CD14-positive monocyte (primary cell): ENCODE measurements around the gene PRMT5. TPM values are rescaled to one million over a fixed set of nuclear protein-coding genes. Genes with fewer than 3 reads are reported as not detected.

Experiments used
- DNase-seq, 3 donors: peaks; one replicate each; pipeline ENCODE4 v3.0.0-alpha.2; 2011 to 2022
- H2AFZ ChIP-seq: 2 replicates; pipeline ENCODE4 v1.6.0; 2012; ENCODE audit warnings: mild to moderate bottlenecking, low read depth, low read length, inconsistent platforms; ENCODE audit not compliant: insufficient read depth, poor library complexity, severe bottlenecking
- H3K27ac ChIP-seq, 2 donors: 1 replicate in 1 of 2; 2 replicates in 1 of 2; pipeline ENCODE4 v1.5.1; 2012 to 2013; ENCODE audit warnings: low read length in 2 of 2, control low read depth in 1 of 2, inconsistent platforms in 1 of 2, low read depth in 1 of 2, mild to moderate bottlenecking in 1 of 2
- H3K27me3 ChIP-seq, 2 donors: one replicate each; pipeline versions ENCODE4 v1.6.0 to v1.6.1; 2011 to 2013; ENCODE audit warnings: low read length in 2 of 2; ENCODE audit not compliant: control insufficient read depth in 2 of 2, insufficient read depth in 2 of 2
- H3K36me3 ChIP-seq, 2 donors: replicated peaks in 1 of 2; 1 replicate in 1 of 2; 2 replicates in 1 of 2; pipeline versions ENCODE4 v1.5.1 to v1.6.1; 2012 to 2013; ENCODE audit warnings: low read length in 2 of 2, control low read depth in 1 of 2, inconsistent platforms in 1 of 2, mild to moderate bottlenecking in 1 of 2; ENCODE audit not compliant: insufficient read depth in 2 of 2, control insufficient read depth in 1 of 2
- H3K4me1 ChIP-seq, 2 donors: 1 replicate in 1 of 2; 2 replicates in 1 of 2; pipeline versions ENCODE4 v1.5.1 to v1.6.1; 2012 to 2013; ENCODE audit warnings: low read length in 2 of 2, control low read depth in 1 of 2, inconsistent platforms in 1 of 2, mild to moderate bottlenecking in 1 of 2, moderate library complexity in 1 of 2; ENCODE audit not compliant: insufficient read depth in 2 of 2, control insufficient read depth in 1 of 2
- H3K4me2 ChIP-seq: replicated peaks from 2 replicates; pipeline ENCODE3; 2012; ENCODE audit warnings: low read length, moderate library complexity, mild to moderate bottlenecking; ENCODE audit not compliant: poor library complexity, severe bottlenecking; ENCODE audit errors: extremely low read depth
- H3K4me3 ChIP-seq, 3 experiments: fragments of 200-600 bp in 1 of 3; sonication (generic) in 1 of 3; replicated peaks in 1 of 3; 1 replicate in 2 of 3; 2 replicates in 1 of 3; pipeline ENCODE4 v1.5.1; 2011 to 2013; ENCODE audit warnings: low read length in 3 of 3, mild to moderate bottlenecking in 3 of 3, control low read depth in 2 of 3, low read depth in 2 of 3, inconsistent platforms in 1 of 3, moderate library complexity in 1 of 3
- H3K79me2 ChIP-seq: 2 replicates; pipeline ENCODE4 v1.6.0; 2012; ENCODE audit warnings: mild to moderate bottlenecking, control low read depth, inconsistent platforms, low read length, moderate library complexity; ENCODE audit not compliant: insufficient read depth
- H3K9ac ChIP-seq: 2 replicates; pipeline ENCODE4 v1.6.0; 2017; ENCODE audit warnings: low read length, mild to moderate bottlenecking; ENCODE audit not compliant: insufficient read depth, poor library complexity, severe bottlenecking
- H3K9me3 ChIP-seq, 2 donors: replicated peaks in 1 of 2; 1 replicate in 1 of 2; 2 replicates in 1 of 2; pipeline versions ENCODE4 v1.5.1 to v1.6.1; 2012 to 2013; ENCODE audit warnings: low read length in 2 of 2, control low read depth in 1 of 2; ENCODE audit not compliant: control insufficient read depth in 1 of 2, insufficient read depth in 1 of 2
- H4K20me1 ChIP-seq: 2 replicates; pipeline ENCODE4 v1.6.0; 2012; ENCODE audit warnings: mild to moderate bottlenecking, low read length, control low read depth, moderate library complexity; ENCODE audit not compliant: insufficient read depth
- H3K27ac Mint-ChIP-seq, 7 donors: one replicate each; pipeline ENCODE4 v1.8.0; 2020; ENCODE audit warnings: mild to moderate bottlenecking in 7 of 7, mixed read lengths in 7 of 7, moderate library complexity in 6 of 7, inconsistent platforms in 2 of 7
- H3K27me3 Mint-ChIP-seq, 3 donors: one replicate each; pipeline ENCODE4 v1.8.0; 2021 to 2022; ENCODE audit warnings: low read depth in 3 of 3, mild to moderate bottlenecking in 3 of 3, mixed read lengths in 3 of 3, moderate library complexity in 3 of 3, inconsistent platforms in 1 of 3
- H3K36me3 Mint-ChIP-seq, 2 donors: one replicate each; pipeline ENCODE4 v1.8.0; 2020; ENCODE audit warnings: mixed read lengths in 2 of 2, inconsistent platforms in 1 of 2, mild to moderate bottlenecking in 1 of 2
- H3K4me1 Mint-ChIP-seq: one replicate; pipeline ENCODE4 v1.8.0; 2020; ENCODE audit warnings: mild to moderate bottlenecking, mixed read lengths
- H3K4me3 Mint-ChIP-seq, 2 donors: one replicate each; pipeline ENCODE4 v1.8.0; 2020; ENCODE audit warnings: mild to moderate bottlenecking in 2 of 2, mixed read lengths in 2 of 2, moderate library complexity in 1 of 2
- H3K9me3 Mint-ChIP-seq, 7 donors: one replicate each; pipeline ENCODE4 v1.8.0; 2020 to 2022; ENCODE audit warnings: mixed read lengths in 7 of 7, mild to moderate bottlenecking in 6 of 7, moderate library complexity in 6 of 7, inconsistent platforms in 2 of 7
- WGBS: methylation state at CpG from one replicate; pipeline ENCODE4 v1.1.5; 2013; ENCODE audit warnings: missing lambda C conversion rate; ENCODE audit not compliant: insufficient coverage; 5-methylcytosine and 5-hydroxymethylcytosine counted together
- intact Hi-C, 2 donors: fragments of 100-400 bp; cut with micrococcal nuclease; formaldehyde crosslinking; loops; one replicate each; pipeline versions ENCODE4 v1.15.0 to v1.15.1; 2023
- polyA plus RNA-seq, 3 donors: library from polyadenylated mRNA; depleted of rRNA in 1 of 3; unstranded in 2 of 3; stranded (reverse) in 1 of 3; fragments of 300-500 nt in 2 of 3; fragments of >200 nt in 1 of 3; fragmentation: Illumina TruSeq in 2 of 3; gene quantifications; 1 replicate in 2 of 3; 2 replicates in 1 of 3; pipeline ENCODE4 v1.2.3, GENCODE V29; 2012 to 2021
- TF ChIP-seq, protein P1 (sequence below): fragments of 200-600 bp; IDR thresholded peaks from one replicate; pipeline ENCODE4 v1.8.0; 2022; ENCODE audit warnings: antibody characterized with exemption, mild to moderate bottlenecking

The PRMT5 gene
- polyA plus RNA-seq, 3 donors: 38.7 to 44.4 (median 44.1) TPM

DNA sequence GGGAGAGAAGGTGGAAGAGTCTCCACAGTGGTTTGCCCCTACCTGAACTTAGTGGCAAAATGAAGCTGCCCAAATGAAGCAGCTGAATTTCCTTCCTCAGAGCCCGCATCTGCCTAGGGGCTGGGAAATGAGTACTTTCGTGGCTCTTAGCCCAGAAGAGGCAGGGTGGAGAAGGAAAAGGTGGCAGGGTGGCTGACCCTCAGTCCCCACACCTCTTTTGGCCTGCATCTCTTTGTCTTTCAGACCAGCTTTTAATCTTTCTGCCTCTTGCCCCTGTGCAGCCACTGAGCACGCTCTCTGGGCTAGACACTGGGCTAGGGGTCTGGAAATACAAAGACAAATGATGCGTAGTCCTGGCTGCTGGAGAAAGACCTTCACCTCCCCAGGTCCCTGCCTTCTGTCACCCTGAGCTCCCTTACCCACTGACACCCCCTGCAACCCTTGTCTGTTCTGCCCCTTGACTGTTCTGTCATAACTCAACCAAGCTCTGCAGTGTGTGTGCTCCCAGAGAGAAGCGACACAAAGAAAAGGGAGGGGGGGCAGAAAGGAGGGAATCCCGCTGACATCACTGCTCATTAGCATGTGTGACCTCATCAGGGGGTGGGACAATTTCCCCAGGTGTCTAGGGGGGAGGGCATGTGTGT is 46.5 kb downstream of the PRMT5 start:
- H3K4me2 ChIP-seq: no peak overlapping the region
- H3K4me1 ChIP-seq: peaks cover 12 to 21% of the 10 kb centered on the region in 2 donors
- no peak overlapping the region for H3K9ac ChIP-seq
- no peak overlapping the region for H2AFZ ChIP-seq
- H4K20me1 ChIP-seq: no peaks in the 10 kb centered on the region
- Mint-ChIP-seq H3K4me1 (peaks cover 43% of the 10 kb centered on the region), H3K27ac (no peak overlapping the region), H3K4me3 (peak overlapping the region in 1 of 2 donors; percentile 39), H3K36me3 (peaks cover 19 to 25% of the 10 kb centered on the region in 2 donors), H3K9me3 (peaks cover 0 to 8% (median 3%) of the 10 kb centered on the region in 7 donors), H3K27me3 (peaks cover 31 to 47% (median 33%) of the 10 kb centered on the region in 3 donors)
- no peak overlapping the region for H3K27ac ChIP-seq
- intact Hi-C loops: no loop called here
- no peaks in the 10 kb centered on the region for H3K9me3 ChIP-seq
- no peaks in the 10 kb centered on the region for H3K79me2 ChIP-seq
- TF ChIP-seq, protein P1, sequence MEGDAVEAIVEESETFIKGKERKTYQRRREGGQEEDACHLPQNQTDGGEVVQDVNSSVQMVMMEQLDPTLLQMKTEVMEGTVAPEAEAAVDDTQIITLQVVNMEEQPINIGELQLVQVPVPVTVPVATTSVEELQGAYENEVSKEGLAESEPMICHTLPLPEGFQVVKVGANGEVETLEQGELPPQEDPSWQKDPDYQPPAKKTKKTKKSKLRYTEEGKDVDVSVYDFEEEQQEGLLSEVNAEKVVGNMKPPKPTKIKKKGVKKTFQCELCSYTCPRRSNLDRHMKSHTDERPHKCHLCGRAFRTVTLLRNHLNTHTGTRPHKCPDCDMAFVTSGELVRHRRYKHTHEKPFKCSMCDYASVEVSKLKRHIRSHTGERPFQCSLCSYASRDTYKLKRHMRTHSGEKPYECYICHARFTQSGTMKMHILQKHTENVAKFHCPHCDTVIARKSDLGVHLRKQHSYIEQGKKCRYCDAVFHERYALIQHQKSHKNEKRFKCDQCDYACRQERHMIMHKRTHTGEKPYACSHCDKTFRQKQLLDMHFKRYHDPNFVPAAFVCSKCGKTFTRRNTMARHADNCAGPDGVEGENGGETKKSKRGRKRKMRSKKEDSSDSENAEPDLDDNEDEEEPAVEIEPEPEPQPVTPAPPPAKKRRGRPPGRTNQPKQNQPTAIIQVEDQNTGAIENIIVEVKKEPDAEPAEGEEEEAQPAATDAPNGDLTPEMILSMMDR: no peak
- peak in 1 of 3 donors; percentile 19 for DNase-seq
- peaks cover 0 to 31% of the 10 kb centered on the region in 2 donors for H3K27me3 ChIP-seq
- H3K36me3 ChIP-seq: peaks cover 17 to 20% of the 10 kb centered on the region in 2 donors
- 51% methylated on average over 4 of the region's 6 CpGs for WGBS
- H3K4me3 ChIP-seq: no peak overlapping the region

- Mint-ChIP-seq H3K27me3 (peaks cover 27 to 42% (median 31%) of the 10 kb centered on the region in 3 donors), H3K9me3 (peaks cover 0 to 8% (median under 1%) of the 10 kb centered on the region in 7 donors), H3K27ac (no peak overlapping the region), H3K4me1 (peaks cover 37% of the 10 kb centered on the region), H3K36me3 (peaks cover 24 to 29% of the 10 kb centered on the region in 2 donors), H3K4me3 (peak overlapping the region in 1 of 2 donors; percentile 61)
- Histone ChIP-seq H4K20me1 (peaks cover under 1% of the 10 kb centered on the region), H3K4me1 (peaks cover 9 to 17% of the 10 kb centered on the region in 2 donors), H3K27ac (no peak overlapping the region), H3K4me3 (no peak overlapping the region), H3K9me3 (no peaks in the 10 kb centered on the region), H3K36me3 (peaks cover 23 to 25% of the 10 kb centered on the region in 2 donors), H3K79me2 (no peaks in the 10 kb centered on the region), H3K27me3 (peaks cover 0 to 28% of the 10 kb centered on the region in 2 donors), H3K4me2 (no peak overlapping the region), H2AFZ (no peak overlapping the region), H3K9ac (no peak overlapping the region)
- WGBS: 48% methylated on average over 3 of the region's 7 CpGs
- intact Hi-C loops: no loop called here
- DNase-seq: no peak
- TF ChIP-seq, protein P1: no peak
Observed at GRCh38 chr14:22882064-22882463, 47.1 kb downstream of the PRMT5 start.
